T follicular helper cell (primary cell): ENCODE data around the gene RNH1.

Source experiments
- DNase-seq: peaks from one replicate; pipeline ENCODE4 v3.0.0-alpha.2; 2020; ENCODE audit warnings: low read depth

Gene RNH1

DNA sequence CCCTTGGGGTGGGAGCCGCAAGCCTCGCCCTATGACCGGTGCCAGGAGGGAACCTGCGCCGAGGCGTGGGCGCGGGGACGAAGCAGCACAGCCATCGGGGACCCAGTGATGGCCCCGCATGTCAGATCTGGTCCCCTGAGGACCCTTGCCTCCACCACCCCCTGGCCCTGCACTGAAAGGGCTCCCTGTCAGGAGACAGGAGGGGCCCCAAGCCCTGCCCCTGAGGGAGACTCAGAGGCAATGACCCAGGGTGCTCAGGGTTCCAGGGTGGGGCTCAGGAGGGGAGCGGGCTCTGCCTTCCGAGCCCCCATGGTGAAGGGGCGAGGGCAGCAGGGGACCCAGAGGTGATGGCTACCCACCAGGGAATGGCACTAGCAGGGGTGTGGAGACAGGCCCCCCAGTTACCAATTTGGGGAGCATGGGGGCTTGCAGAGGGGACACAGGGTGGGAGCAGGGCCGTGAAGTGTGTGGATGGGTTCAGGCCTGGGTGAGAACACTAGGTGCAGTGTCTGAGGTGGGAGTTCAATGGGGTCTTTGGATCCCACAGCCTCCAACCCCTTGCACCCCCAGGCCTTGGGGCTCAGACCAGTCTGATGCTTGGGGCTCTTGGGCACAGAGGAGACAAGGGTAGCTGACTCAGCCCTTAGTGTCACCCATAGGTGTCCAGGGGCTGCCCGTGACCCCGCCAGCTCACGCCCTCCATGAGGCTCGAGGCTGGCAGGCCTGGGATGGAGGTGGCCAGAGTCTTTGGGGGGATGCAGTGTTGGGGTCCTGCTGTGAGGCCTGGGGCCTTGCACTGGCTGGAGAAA lies 30.8 kb upstream of the RNH1 start:
- no peak for DNase-seq

DNA sequence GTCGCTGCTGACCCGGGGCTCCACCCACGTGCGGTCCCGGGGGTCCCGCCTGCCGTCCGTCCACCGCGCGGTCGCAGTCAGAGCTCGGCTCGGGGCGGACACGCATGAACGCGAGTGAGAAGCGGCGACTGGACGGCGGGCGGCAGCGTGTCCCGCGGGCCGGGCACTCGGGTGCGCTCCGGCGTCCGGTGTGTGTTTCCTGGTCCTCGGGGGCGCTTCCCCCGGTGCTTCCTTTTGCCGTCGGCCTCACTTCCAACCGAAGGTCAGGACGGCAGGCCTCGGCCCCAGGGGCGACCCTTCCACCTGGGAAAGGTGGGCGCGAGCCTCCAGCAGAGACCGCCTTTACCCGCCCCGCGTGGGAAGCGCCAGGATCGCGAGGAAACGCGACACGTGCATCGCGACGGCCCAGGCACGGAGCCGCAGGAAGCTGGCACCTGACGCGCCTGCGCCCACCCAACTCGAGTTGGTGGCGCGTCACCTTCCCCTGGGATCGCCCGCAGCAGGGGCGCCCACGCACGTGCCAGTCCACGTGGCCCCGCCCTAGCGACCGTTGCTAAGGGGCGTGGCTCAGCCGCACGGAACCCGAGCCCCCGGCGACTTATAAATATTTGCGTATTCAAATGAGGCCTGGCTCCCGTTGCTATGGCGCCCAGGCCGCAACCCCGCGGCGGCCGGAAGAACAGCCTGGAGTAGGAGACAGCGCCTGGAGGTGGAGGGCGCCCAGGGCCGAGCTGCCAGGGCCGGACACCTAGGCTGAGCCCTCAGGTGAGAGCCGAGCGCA lies 30.0 kb upstream of the RNH1 start, which contains the start of gene LRRC56:
Gene LRRC56, plus strand, starts transcription at position 687 of the 781 bp plus-strand sequence. CDS start 3,158 bp downstream, outside the sequence.
- peak; percentile 88 for DNase-seq

DNA sequence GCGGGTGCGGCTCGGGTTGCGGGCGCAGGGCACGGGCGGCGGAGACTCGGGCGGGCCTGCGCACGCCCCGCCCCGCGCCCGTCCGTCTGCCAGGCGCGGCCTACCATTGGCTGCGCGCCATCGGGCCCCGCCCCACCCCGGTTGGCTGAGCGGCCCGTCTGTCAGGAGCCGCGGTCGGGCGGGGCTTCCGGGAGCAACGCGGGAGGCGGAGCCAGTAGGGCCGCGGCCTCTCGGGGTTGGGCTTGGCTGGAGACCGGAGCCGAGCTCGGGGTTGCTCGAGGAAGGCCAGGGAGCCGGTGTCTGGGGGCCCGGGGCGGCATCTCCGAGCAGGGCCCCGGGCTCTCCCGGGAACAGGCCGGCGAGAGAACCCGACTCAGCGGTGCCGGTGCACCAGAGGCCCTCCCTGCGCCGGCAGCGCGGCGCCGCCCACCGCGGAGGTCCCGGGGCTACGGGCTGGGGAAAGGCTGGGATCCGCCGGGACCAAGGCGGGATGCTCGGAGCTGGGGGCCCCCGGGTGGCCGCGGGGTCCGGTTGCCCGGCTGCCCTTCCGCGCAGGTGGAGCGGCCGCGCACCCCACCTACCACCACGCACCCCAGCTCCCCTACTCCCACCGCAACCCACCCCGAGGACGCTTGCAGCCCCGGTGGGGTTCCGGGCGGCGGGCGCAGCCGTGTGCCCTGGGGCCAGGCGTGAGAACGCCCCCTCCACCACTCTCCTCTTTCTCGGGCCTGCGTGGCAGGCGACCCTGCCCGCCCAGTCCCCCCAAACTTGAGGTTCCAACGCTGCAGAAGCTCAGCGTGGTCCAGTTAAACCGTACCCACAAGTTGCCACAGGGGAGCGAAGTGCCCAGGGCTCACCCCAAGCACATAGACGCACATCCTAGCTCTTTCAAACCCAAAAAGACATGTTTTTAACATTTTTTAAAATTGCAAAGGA lies 28.7 kb upstream of the RNH1 start, which contains the start of gene HRAS:
Gene HRAS, minus strand, starts transcription at position 58 of the 936 bp plus-strand sequence.
- DNase-seq = peak; percentile 94

DNA sequence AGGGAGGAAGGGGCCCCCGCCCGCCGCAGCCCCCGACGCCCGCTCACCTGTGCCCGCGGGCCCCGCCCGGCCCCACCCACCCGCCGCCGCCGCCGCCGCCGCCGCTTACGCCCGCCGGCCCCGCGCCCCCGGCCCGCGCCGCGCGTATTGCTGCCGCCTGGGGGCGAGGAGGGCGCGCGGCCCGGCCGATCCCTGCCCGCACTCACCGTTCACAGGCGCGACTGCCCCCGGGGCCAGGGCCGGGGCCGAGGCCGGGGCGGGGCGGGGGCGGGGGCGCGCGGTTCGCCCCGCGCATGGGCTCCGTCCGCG lies 28.1 kb upstream of the RNH1 start:
- no peak for DNase-seq

DNA sequence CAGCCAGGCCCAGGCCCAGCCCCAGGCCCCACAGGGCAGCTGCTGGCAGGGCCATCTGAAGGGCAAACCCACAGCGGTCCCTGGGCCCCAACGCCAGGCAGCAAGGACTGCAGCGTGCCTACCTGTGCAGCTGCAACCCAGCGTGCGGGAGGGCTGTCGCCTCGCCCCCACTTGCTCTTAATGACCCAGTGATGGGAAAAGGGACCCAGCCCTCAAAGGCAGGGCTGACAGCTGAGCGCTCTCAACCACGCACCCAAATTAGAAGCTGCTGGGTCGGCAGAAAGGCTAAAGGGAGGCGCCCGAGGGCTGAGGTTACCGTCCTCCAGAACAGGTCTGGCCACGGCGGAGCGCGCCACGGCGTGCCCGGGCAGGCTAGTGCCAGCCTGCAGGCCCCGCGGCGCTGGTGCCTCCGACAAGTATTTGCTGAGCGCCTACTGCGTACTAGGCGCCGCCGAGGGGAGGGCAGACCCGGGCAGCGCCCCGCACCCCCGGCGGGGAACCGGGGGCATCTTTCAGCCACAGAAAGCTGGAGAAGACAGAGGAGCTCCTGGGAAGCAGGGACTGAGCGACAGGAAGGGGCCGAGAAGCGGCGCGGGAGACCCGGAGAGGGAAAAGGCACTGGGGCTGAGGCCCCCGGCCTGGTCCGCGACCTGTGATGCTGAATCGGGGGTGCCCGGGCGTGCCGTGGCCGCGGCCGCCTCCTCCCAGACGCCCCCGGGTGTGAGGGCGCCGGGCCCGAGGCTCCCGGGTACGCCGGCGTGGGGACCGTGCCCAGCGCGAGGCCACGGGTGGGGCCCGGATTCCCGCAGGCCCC lies 27.6 kb upstream of the RNH1 start:
- no peak for DNase-seq

DNA sequence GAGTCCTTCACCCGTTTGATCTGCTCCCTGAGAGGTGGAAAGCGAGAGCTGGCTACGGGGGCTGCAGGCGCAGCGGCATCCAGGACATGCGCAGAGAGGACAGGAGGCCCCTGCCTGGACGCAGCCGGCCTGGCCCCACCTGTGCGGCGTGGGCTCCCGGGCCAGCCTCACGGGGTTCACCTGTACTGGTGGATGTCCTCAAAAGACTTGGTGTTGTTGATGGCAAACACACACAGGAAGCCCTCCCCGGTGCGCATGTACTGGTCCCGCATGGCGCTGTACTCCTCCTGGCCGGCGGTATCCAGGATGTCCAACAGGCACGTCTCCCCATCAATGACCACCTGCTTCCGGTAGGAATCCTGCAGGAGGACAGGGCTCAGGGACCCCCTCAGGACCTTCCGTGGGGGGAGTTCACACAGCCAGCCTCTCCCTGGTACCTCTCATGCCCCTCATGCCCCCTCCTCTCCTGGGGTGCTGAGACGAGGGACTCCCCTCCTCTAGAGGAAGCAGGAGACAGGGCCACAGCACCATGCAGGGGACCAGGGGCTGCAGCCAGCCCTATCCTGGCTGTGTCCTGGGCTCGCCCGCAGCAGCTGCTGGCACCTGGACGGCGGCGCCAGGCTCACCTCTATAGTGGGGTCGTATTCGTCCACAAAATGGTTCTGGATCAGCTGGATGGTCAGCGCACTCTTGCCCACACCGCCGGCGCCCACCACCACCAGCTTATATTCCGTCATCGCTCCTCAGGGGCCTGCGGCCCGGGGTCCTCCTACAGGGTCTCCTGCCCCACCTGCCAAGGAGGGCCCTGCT lies 26.7 kb upstream of the RNH1 start:
- DNase-seq = no peak

DNA sequence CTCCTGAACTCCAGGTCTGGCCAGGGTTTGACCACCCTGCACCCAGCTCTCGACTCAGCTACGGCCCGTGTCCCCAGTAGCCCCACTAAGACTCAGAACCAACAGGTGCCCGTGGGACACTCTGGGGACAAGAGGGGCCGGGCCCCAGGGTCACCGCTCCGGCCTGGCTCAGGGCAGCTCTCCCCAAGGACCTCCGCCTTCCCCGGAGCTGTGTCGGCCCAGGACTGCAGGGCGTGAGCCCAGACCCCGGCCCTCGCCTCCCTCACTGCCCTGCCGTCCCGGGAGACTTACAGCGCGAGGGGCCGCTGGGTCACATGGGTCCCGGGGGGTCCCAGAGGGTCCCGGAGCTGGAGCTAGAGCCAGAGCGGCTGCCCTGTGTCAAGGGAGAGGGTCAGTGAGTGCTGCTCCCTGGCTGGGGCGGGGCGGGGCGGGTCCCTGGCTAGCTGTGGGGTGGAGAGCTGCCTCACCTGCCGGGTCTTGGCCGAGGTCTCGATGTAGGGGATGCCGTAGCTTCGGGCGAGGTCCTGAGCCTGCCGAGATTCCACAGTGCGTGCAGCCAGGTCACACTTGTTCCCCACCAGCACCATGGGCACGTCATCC lies 26.0 kb upstream of the RNH1 start:
- no peak for DNase-seq

DNA sequence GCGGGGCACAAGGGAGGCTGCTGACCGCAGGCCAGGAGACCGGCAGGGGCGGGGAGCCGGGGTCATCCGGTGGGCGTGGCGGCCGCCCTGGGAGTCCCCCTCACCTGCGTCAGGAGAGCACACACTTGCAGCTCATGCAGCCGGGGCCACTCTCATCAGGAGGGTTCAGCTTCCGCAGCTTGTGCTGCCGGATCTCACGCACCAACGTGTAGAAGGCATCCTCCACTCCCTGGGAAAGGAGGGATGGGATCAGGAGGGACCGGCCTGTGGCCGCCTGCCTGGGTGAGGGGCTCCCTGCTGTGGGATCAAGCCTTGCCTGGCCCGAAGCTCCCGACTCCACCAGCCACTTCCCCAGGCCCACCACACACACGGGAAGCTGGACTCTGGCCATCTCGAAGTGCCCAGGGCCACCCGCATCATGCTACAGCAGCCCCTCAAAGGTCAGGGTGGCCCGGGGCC lies 25.5 kb upstream of the RNH1 start:
- DNase-seq = no peak

DNA sequence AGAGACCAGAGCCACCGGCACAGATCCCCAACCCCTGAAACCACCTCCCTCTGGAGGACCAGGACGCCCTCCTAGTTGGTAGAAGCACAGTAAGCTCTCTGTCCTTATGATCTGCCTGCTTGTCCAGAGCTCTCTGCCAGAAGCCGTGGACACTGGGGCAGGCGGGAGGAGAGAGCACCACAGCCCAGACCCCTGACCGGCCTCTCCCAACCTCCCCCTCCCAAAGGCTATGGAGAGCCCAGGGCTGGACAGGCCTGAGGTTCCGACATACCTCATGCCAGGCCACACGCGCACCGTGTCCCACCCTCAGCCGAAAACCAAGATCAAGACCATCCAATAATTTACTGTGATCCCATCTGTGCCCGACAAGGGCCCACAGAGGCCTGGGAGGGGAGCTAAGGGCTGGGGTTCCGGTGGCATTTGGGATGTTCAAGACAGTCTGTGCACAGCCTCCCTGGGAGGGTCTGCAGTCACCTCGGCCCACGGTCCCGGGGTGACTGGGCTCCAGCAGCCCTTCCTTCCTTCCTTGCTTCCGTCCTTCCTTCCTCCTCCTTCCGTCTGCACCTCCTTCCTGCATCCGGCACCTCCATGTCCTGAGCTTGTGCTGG lies 25.0 kb upstream of the RNH1 start:
- no peak for DNase-seq

DNA sequence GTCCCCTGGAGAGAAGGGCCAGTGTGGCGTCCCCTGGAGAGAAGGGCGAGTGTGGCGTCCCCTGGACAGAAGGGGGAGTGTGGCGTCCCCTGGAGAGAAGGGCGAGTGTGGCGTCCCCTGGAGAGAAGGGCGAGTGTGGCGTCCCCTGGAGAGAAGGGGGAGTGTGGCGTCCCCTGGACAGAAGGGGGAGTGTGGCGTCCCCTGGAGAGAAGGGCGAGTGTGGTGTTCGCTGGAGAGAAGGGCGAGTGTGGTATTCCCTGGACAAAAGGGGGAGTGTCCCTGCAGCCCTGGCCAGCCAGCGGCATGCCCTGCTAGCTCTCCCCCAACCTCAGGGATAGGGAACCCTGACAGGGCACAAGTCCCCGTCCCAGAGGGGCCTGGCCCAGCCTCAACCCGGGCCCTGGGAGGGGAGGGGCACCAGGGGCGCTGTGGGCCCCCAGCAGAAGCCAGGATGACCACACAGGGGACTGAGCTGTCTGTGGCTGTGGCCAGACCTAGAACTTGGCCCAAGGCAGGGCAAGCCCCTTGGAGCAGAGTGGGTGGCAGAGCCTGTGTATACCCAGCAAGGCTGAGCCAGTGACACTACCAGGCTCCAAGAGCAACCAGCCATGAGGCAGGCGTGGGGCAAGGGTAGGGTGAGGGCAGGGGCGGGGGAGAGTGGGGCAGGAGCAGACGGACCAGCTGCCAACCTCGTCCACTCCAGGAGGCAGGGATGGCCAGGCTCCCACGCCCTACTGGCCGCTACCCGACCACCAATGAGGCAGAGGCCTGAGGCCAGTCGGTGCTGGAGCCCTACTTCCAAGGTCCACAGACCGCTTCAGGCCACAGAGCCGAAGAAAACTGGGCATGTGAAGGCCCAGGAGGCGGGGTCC lies 24.2 kb upstream of the RNH1 start:
- no peak for DNase-seq

DNA sequence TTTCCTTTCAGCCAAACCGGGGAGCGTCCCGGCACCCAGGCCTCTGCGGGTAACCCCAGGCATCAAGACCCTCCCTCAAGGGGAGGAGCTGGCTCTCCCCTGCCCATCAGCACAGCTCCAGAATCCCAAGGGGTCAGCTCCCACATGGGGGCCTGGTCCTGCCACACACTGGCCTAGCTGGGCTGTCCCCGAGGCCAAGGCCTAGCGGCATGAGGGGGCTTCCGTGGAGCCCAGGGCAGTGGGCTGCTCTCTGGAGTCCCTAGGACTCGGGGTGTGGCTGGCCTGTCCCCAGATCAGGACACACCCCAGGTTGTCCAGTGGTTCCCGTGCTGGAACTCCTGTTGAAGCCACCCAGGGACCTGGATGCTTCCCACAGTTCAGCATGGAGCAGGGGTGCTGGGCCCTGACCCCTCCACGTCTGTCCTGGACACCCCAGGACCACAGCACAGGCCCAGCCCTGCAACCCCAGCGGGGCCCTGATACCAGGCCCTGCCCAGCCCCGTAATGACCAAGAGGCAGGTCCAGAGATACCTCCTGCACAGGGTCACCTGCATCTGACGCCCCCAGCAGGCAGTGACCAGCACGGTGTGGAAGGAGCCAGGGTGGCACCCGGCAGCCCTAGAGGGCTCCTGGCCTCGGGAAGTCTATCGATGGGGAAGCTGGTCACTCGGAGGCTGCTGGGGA lies 22.8 kb upstream of the RNH1 start:
- DNase-seq = no peak

DNA sequence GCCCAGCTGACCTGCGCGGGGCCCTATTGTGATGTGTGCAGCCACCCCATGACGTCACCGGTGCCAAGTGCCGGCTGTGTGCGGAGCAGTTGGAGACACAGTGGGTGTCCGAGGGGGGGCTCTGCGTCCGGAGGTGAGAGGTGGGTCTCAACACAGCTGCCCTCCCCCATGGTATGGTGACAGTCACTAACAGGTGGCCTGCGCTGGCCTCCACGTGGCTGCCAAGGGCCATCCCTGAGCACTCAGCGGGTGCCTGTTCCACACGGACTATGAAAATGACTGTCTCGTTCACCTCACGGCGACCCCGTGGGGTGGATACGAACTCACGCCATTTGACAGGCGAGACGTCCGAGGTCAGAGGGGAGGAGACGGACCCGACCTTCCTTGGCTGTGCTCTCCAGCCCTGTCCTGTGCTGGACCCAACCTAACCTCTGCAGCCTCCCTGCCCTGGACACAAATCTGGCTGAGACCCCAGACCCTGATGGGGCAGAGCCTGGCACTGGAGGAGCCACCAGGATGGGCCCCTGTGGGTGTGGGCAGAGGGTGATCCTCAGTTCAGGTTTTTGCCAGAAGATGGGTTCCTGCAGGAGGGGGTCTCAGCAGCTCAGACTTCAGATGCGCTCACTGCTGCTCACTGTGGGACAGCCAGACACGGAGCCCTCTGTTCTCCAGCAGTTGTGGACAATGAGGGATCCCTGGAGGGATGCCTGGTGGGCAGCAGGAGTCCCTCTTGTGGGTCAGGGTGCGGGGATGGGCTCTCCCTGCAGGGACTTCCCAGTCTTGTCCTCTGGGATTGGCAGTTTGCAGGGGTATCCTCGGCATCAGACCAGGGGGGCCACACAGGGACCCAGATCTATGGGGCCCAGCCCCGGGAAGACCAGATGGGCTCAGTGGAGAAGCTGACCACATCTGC lies 22.0 kb upstream of the RNH1 start:
- no peak for DNase-seq

DNA sequence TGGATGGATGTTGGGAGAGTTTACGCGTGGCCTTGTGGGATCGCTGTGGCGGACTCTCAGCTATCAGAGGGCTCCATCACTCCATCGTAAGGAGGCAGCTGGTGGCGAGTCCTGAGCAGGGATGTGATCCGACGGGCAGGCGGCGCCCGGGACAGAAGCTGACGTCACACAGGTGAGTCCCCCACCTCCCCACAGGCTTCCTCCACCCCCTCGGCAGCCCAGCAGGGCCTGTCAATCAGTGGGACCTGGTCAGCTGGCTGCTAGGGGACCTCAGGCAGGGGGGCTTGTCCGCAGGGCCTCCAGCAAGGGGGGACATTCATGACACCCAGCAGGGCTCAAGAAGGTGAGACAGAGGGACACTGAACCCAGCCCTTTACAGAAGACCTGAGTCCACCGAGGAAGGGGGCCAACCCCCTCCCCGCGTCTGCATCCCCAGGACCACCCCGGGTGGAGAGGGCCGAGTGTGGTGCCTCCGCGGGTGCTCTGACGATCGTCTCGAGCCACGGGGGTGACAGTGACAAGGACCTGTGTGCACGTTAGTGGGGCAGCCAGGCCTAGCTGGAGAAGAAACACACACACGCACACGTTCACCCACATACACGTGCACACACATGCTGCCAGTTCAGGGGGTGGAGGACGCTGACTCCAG lies 21.2 kb upstream of the RNH1 start:
- no peak for DNase-seq

DNA sequence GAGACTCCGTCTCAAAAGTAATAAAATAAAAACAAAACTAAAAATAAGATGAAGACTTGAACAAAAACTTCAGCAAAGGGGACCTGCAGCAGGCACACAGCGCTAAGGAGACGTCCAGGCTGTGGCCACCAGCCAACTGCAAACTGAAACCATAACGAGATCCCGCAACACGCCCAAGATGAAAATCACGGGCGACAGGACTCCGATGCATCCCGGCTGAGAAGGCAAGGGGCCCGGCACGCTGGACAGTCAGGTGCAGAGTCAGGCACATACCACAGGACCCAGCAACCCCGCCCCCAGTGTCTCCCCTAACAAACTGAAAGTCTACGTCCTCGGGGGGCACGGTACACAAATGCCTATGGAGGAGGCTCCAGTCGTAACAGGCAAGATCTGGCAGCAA lies 19.1 kb upstream of the RNH1 start:
- no peak for DNase-seq

DNA sequence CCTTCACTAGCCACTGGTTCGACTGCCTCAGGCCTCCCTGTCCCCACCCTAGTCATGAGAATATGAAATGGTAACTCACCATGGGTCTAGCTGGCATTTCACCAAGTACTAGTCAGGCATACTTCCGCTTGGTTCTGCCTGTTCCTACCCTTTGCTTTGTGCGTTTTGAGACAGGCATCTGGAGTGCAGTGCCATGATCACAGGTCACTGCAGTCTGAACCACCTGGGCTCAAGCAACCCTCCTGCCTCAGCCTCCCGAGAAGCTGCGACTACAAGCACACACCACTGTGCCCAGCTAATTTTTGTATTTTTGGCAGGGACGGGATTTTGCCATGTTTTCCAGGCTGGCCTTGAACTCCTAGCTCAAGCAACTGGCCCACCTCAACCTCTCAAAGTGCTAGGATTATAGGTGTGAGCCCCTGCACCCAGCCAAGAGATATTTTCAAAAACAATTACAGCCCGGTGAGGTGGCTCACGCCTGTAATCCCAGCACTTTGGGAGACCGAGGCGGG lies 14.2 kb upstream of the RNH1 start:
- DNase-seq = no peak
